AG04450 (cell line): ENCODE results near the gene PAPPA2. TPM values are rescaled to one million over a fixed set of nuclear protein-coding genes. Genes with fewer than 3 reads are reported as not detected.

Source experiments
- CTCF ChIA-PET: fragments of 300-600, 350-600 bp; formaldehyde crosslinking; extraction: SDS; loops from one replicate; lab custom pipeline; 2022; ENCODE audit warnings: antibody characterized with exemption, inconsistent platforms; lab: Charles Lee
- POLR2A ChIA-PET: fragments of 350-600 bp; formaldehyde crosslinking; extraction: SDS; loops from one replicate; lab custom pipeline; 2021; ENCODE audit warnings: antibody characterized with exemption, inconsistent platforms; lab: Yijun Ruan, JAX
- DNase-seq: peaks from one replicate; pipeline ENCODE4 v3.0.0-alpha.2; 2011; ENCODE audit warnings: low read depth, low spot score
- H3K27ac ChIP-seq: one replicate; pipeline ENCODE4 v1.5.1; 2012; ENCODE audit warnings: low read depth, low read length, control low read depth
- H3K27me3 ChIP-seq: one replicate; pipeline ENCODE4 v1.6.0; 2012; ENCODE audit warnings: low read length; ENCODE audit not compliant: control insufficient read depth, insufficient read depth
- H3K4me3 ChIP-seq: 2 replicates; pipeline ENCODE4 v1.5.1; 2011; ENCODE audit warnings: mild to moderate bottlenecking, low read depth, low read length, control low read depth
- H3K9me3 ChIP-seq: 2 replicates; pipeline ENCODE4 v1.5.1; 2012; ENCODE audit warnings: low read length; ENCODE audit not compliant: control insufficient read depth, insufficient read depth
- polyA plus RNA-seq: library from polyadenylated mRNA; depleted of rRNA; stranded (reverse); fragments of >200 nt; gene quantifications from 2 replicates; pipeline ENCODE4 v1.2.3, GENCODE V29; 2011
- TF ChIP-seq, protein P1 (sequence below): IDR thresholded peaks from 2 replicates; pipeline ENCODE4 v1.5.1; 2011; ENCODE audit warnings: low read depth, low read length, control low read depth, inconsistent platforms

PAPPA2 gene
- polyA plus RNA-seq, 1 experiment, result 0.29 TPM

DNA sequence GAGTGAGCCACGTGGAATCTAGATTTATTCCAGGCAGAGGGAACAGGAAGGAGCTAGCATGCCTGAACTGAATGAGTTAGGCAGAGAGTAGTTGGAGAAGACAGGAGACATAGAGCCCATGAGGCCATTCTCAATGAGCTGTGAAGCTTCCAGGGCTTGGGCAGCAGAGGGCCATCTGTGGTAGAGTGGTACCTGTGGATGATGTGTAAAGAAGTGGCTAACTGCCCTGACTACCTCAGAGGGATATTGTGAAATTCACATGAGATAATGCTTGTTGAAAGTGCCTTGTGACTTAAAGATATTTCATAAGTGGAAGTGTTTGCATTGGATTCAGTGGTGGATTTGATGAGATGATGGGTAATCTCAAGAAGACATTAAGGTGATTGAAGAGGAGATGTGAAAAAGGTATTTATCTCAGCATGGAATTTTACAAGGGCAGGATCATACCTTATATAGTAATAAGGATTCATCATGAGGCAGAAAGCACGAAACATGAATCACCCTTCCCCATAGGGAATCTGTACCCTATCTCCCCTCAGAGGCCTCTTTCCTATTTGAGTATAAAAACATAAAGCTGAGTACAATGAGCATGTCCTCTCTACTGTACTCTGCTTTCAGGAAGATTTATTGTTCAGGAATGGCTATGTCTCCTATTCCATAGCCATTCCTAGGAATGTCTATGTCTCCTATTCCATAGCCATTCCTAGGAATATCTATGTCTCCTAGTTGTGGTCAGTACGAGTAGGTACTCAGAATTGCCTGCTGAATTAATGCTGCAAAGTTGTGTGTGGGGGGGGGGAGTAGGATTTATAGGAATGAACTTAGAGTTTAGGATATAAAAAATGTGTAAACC is 146.8 kb downstream of the PAPPA2 start:
- H3K9me3 ChIP-seq, result no peaks in the 10 kb centered on the region
- TF ChIP-seq, protein P1, sequence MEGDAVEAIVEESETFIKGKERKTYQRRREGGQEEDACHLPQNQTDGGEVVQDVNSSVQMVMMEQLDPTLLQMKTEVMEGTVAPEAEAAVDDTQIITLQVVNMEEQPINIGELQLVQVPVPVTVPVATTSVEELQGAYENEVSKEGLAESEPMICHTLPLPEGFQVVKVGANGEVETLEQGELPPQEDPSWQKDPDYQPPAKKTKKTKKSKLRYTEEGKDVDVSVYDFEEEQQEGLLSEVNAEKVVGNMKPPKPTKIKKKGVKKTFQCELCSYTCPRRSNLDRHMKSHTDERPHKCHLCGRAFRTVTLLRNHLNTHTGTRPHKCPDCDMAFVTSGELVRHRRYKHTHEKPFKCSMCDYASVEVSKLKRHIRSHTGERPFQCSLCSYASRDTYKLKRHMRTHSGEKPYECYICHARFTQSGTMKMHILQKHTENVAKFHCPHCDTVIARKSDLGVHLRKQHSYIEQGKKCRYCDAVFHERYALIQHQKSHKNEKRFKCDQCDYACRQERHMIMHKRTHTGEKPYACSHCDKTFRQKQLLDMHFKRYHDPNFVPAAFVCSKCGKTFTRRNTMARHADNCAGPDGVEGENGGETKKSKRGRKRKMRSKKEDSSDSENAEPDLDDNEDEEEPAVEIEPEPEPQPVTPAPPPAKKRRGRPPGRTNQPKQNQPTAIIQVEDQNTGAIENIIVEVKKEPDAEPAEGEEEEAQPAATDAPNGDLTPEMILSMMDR, result no peak
- H3K27me3 ChIP-seq, result no peaks in the 10 kb centered on the region
- H3K27ac ChIP-seq, result no peak overlapping the region
- no peak for DNase-seq
- CTCF ChIA-PET, result no interaction called here
- H3K4me3 ChIP-seq, result no peak overlapping the region
- POLR2A ChIA-PET, result no interaction called here

DNA sequence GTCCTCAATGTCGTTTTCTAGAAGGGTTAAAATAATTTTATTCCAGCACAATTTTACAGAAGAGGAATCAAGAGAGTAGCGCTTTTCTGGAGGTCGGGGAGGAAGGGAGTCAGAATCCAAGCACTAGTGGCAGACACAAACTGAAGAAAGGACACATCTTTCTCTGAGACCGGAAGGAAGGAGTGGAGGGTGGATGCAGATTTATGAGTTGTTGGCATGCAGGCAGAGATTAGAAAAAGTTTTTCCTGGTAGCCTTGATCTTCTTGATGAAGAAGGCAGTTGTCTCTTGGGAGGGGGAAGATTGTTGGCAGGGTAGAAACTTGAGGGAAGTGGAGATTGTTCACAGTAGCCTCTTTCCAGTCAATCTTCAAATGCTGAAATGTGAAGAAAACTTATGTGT is 149.8 kb downstream of the PAPPA2 start:
- CTCF ChIA-PET, result no interaction called here

DNA sequence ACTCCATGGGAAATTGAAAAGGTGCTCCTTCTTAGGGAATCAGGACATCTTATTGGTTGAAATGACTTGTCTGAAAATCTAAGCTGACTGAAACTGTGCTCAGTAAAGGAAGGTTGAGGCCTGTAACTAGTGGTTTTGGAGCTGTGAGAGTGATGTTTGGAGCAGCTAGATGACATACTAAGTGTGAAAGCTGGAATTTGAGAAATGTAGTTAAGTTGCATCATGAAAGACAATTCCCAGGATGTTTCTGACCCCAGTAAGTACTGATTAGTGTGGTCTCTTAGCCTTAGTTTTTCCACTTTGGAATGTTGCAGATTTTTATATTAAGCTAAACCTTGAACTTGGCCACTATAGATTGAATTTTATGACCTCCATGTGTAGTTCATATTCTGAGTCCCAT is 154.9 kb downstream of the PAPPA2 start:
- Histone ChIP-seq H3K4me3 (no peak overlapping the region), H3K27me3 (no peaks in the 10 kb centered on the region), H3K27ac (no peak overlapping the region), H3K9me3 (no peaks in the 10 kb centered on the region)
- DNase-seq, result no peak
- ChIA-PET POLR2A (no interaction called here), CTCF (no interaction called here)
- TF ChIP-seq, protein P1, result no peak

More for the DNA sequence above, 149.8 kb downstream of the PAPPA2 start:
- Histone ChIP-seq H3K27me3 (no peaks in the 10 kb centered on the region), H3K4me3 (no peak overlapping the region), H3K27ac (no peak overlapping the region), H3K9me3 (no peaks in the 10 kb centered on the region)
- TF ChIP-seq, protein P1, result no peak
- POLR2A ChIA-PET, result no interaction called here
- no peak for DNase-seq

DNA sequence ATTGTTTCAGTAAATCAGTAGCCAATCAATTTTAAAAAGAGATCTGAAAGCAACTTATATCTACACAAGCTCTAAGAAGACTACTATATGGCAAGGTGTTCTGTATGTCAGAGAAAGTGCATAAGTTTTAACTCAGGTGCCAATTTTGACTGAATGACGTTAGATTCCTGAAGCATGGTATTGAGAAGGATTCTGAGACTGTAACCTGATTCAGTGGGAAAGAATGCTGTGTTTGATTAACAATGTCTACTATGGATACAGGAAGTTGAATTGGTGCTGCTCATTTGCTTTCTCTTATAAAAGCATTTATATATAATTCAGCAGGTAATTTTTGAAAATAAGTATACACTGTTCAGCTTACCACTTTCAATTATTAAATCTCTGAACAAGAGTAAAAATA is 156.3 kb downstream of the PAPPA2 start:
- no peaks in the 10 kb centered on the region for H3K27me3 ChIP-seq
- no peak overlapping the region for H3K27ac ChIP-seq
- ChIA-PET POLR2A (no interaction called here), CTCF (no interaction called here)
- TF ChIP-seq, protein P1, result no peak
- no peak overlapping the region for H3K4me3 ChIP-seq
- H3K9me3 ChIP-seq, result no peaks in the 10 kb centered on the region
- no peak for DNase-seq

DNA sequence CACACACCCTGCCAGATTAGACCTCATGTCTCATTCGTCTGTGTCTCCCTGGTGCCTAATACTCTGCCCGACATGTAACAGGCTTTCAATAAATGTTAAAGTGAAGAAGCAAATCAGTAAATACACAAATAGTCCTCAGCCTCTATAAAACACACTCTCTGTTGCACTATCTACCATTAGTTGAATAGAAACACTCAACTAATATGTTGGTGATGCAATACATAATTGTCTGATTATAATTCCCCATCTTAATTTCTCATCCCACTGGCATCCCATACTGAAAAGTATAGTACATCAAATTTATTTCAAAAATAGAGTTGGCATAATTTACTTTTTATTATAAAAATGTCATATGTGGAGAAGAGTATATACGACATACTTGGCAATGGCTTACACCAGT is 162.4 kb downstream of the PAPPA2 start:
- CTCF ChIA-PET, result no interaction called here
- TF ChIP-seq, protein P1, result no peak

More for the DNA sequence above, 162.4 kb downstream of the PAPPA2 start:
- Histone ChIP-seq H3K9me3 (no peaks in the 10 kb centered on the region), H3K4me3 (no peak overlapping the region), H3K27ac (no peak overlapping the region), H3K27me3 (no peaks in the 10 kb centered on the region)
- POLR2A ChIA-PET, result no interaction called here
- DNase-seq, result no peak
